Activated CD4-positive, alpha-beta memory T cell treated with anti-CD3 and anti-CD28 coated beads, Interleukin-2, amount 10 ng/mL, durations not matched to agents 7 days and 5 days (primary cell): ENCODE data around the gene ASAP3. TPM values are rescaled to one million over a fixed set of nuclear protein-coding genes. Genes with fewer than 3 reads are reported as not detected.
A peak's percentile ranks its signal among the peaks of the same experiment; 100 is the strongest.

Source experiments
- CTCF ChIA-PET: fragments of 350-600 bp; sonication (Branson Sonifier 250); formaldehyde crosslinking; loops from one replicate; lab custom pipeline; 2021; ENCODE audit warnings: antibody characterized with exemption, inconsistent platforms; lab: Charles Lee
- POLR2A ChIA-PET: fragments of 350-600 bp; sonication (Branson Sonifier 250); formaldehyde crosslinking; loops from one replicate; lab custom pipeline; 2021; ENCODE audit warnings: antibody characterized with exemption; lab: Charles Lee
- DNase-seq: peaks from one replicate; pipeline ENCODE4 v3.0.0-alpha.2; 2020
- H3K27ac Mint-ChIP-seq: one replicate; pipeline ENCODE4 v1.8.0; 2021; ENCODE audit warnings: mild to moderate bottlenecking, mixed read lengths
- H3K27me3 Mint-ChIP-seq: one replicate; pipeline ENCODE4 v1.8.0; 2021; ENCODE audit warnings: mixed read lengths
- H3K36me3 Mint-ChIP-seq: one replicate; pipeline ENCODE4 v1.8.0; 2021; ENCODE audit warnings: low read depth, mixed read lengths
- H3K4me1 Mint-ChIP-seq: one replicate; pipeline ENCODE4 v1.8.0; 2021; ENCODE audit warnings: mixed read lengths
- H3K4me3 Mint-ChIP-seq: one replicate; pipeline ENCODE4 v1.8.0; 2021; ENCODE audit warnings: mild to moderate bottlenecking, mixed read lengths
- H3K9me3 Mint-ChIP-seq: one replicate; pipeline ENCODE4 v1.8.0; 2021; ENCODE audit warnings: mixed read lengths
- total RNA-seq, 2 experiments: library from RNA; stranded (reverse); gene quantifications; one replicate each; pipeline ENCODE4 v1.2.3, GENCODE V29; 2021

ASAP3 gene
- total RNA-seq, 2 experiments from 2014 or later: 0.43 to 0.63 TPM

- POLR2A ChIA-PET: interaction anchor here (1.0 to 2.8 kb wide), 5 partner anchors 10 to 141 kb away, joined by 5 to 12 read pairs (median 5); partner anchors contain the start of genes E2F2 and HNRNPR
- CTCF ChIA-PET: interaction anchor here (0.6 to 5.1 kb wide), 12 partner anchors 10 to 1246 kb away, joined by 3 to 53 read pairs (median 5); no protein-coding TSS in a partner anchor
- Mint-ChIP-seq H3K27me3 (peaks cover 68% of the 10 kb centered on the region), H3K9me3 (no peaks in the 10 kb centered on the region), H3K4me3 (peak overlapping the region; percentile 77), H3K4me1 (peaks cover 26% of the 10 kb centered on the region), H3K27ac (no peak overlapping the region), H3K36me3 (no peaks in the 10 kb centered on the region)
- no peak for DNase-seq
Observed at GRCh38 chr1:23485002-23485332, 988 bp upstream of the ASAP3 start.

GRCh38 chr1:23484253-23485001 lies 448 bp upstream of the ASAP3 start:
- peak; percentile 93 for DNase-seq
- H3K27ac Mint-ChIP-seq: peak overlapping the region; percentile 31
- peaks cover 26% of the 10 kb centered on the region for H3K4me1 Mint-ChIP-seq
- no peaks in the 10 kb centered on the region for H3K36me3 Mint-ChIP-seq
- H3K9me3 Mint-ChIP-seq: no peaks in the 10 kb centered on the region
- H3K27me3 Mint-ChIP-seq: peaks cover 65% of the 10 kb centered on the region
- ChIA-PET CTCF (interaction anchor here (0.6 to 5.1 kb wide), 14 partner anchors 10 to 1246 kb away, joined by 3 to 53 read pairs (median 4); no protein-coding TSS in a partner anchor), POLR2A (interaction anchor here (1.0 to 2.8 kb wide), 8 partner anchors 11 to 140 kb away, joined by 3 to 12 read pairs (median 5); partner anchors contain the start of genes E2F2, HNRNPR and ID3)
- H3K4me3 Mint-ChIP-seq: peak overlapping the region; percentile 77

- Mint-ChIP-seq H3K9me3 (no peaks in the 10 kb centered on the region), H3K27ac (no peak overlapping the region), H3K4me3 (no peak overlapping the region), H3K27me3 (peaks cover 65% of the 10 kb centered on the region), H3K4me1 (peaks cover 26% of the 10 kb centered on the region), H3K36me3 (no peaks in the 10 kb centered on the region)
- no peak for DNase-seq
- ChIA-PET POLR2A (interaction anchor here (1.7 kb wide), 1 partner anchor 60 kb away, joined by 4 read pairs; no protein-coding TSS in a partner anchor), CTCF (interaction anchor here (1.1 to 2.2 kb wide), 2 partner anchors 15 to 77 kb away, joined by 3 to 6 read pairs; no protein-coding TSS in a partner anchor)
Observed at GRCh38 chr1:23481904-23482303, 2.1 kb downstream of the ASAP3 start.

GRCh38 chr1:23481026-23481597 lies 2.9 kb downstream of the ASAP3 start:
- Mint-ChIP-seq H3K36me3 (no peaks in the 10 kb centered on the region), H3K9me3 (no peaks in the 10 kb centered on the region), H3K27ac (no peak overlapping the region), H3K4me1 (peaks cover 26% of the 10 kb centered on the region), H3K4me3 (no peak overlapping the region), H3K27me3 (peaks cover 63% of the 10 kb centered on the region)
- DNase-seq: no peak
- CTCF ChIA-PET: interaction anchor here (1.1 to 2.2 kb wide), 2 partner anchors 15 to 77 kb away, joined by 3 to 6 read pairs; no protein-coding TSS in a partner anchor
- POLR2A ChIA-PET: interaction anchor here (1.7 kb wide), 1 partner anchor 59 kb away, joined by 4 read pairs; no protein-coding TSS in a partner anchor

GRCh38 chr1:23480187-23481025 lies 3.6 kb downstream of the ASAP3 start:
- DNase-seq: no peak
- no peak overlapping the region for H3K27ac Mint-ChIP-seq
- no peaks in the 10 kb centered on the region for H3K36me3 Mint-ChIP-seq
- H3K4me3 Mint-ChIP-seq: no peak overlapping the region
- ChIA-PET CTCF (interaction anchor here (2.2 kb wide), 1 partner anchor 16 kb away, joined by 6 read pairs; no protein-coding TSS in a partner anchor), POLR2A (interaction anchor here (1.7 kb wide), 1 partner anchor 58 kb away, joined by 4 read pairs; no protein-coding TSS in a partner anchor)
- H3K9me3 Mint-ChIP-seq: no peaks in the 10 kb centered on the region
- H3K27me3 Mint-ChIP-seq: peaks cover 58% of the 10 kb centered on the region
- peaks cover 26% of the 10 kb centered on the region for H3K4me1 Mint-ChIP-seq

GRCh38 chr1:23479666-23479941 lies 4.4 kb downstream of the ASAP3 start:
- no peaks in the 10 kb centered on the region for H3K9me3 Mint-ChIP-seq
- DNase-seq: no peak
- peaks cover 20% of the 10 kb centered on the region for H3K4me1 Mint-ChIP-seq
- POLR2A ChIA-PET: no interaction called here
- no peaks in the 10 kb centered on the region for H3K36me3 Mint-ChIP-seq
- H3K27ac Mint-ChIP-seq: no peak overlapping the region
- CTCF ChIA-PET: no interaction called here
- H3K4me3 Mint-ChIP-seq: no peak overlapping the region
- peaks cover 50% of the 10 kb centered on the region for H3K27me3 Mint-ChIP-seq

- Mint-ChIP-seq H3K4me1 (peaks cover 17% of the 10 kb centered on the region), H3K27me3 (peaks cover 48% of the 10 kb centered on the region), H3K36me3 (no peaks in the 10 kb centered on the region), H3K4me3 (no peak overlapping the region), H3K27ac (no peak overlapping the region), H3K9me3 (no peaks in the 10 kb centered on the region)
- no peak for DNase-seq
- ChIA-PET POLR2A (no interaction called here), CTCF (no interaction called here)
Observed at GRCh38 chr1:23478896-23479665, 4.9 kb downstream of the ASAP3 start.

GRCh38 chr1:23477359-23478144 lies 6.4 kb downstream of the ASAP3 start:
- Mint-ChIP-seq H3K36me3 (no peaks in the 10 kb centered on the region), H3K4me3 (no peak overlapping the region), H3K9me3 (no peaks in the 10 kb centered on the region), H3K4me1 (peaks cover 8% of the 10 kb centered on the region), H3K27me3 (peaks cover 38% of the 10 kb centered on the region), H3K27ac (no peak overlapping the region)
- ChIA-PET POLR2A (no interaction called here), CTCF (no interaction called here)
- DNase-seq: no peak

GRCh38 chr1:23475641-23476040 lies 8.3 kb downstream of the ASAP3 start:
- POLR2A ChIA-PET: no interaction called here
- DNase-seq: no peak
- no peak overlapping the region for H3K27ac Mint-ChIP-seq
- CTCF ChIA-PET: interaction anchor here (0.5 to 1.1 kb wide), 2 partner anchors 23 to 71 kb away, joined by 3 read pairs; no protein-coding TSS in a partner anchor
- H3K9me3 Mint-ChIP-seq: no peaks in the 10 kb centered on the region
- H3K4me3 Mint-ChIP-seq: no peak overlapping the region
- H3K4me1 Mint-ChIP-seq: peaks cover 3% of the 10 kb centered on the region
- no peaks in the 10 kb centered on the region for H3K36me3 Mint-ChIP-seq
- H3K27me3 Mint-ChIP-seq: peaks cover 19% of the 10 kb centered on the region

- H3K36me3 Mint-ChIP-seq: no peaks in the 10 kb centered on the region
- CTCF ChIA-PET: interaction anchor here (0.5 to 1.4 kb wide), 3 partner anchors 9 to 72 kb away, joined by 3 to 5 read pairs (median 3); partner anchors contain the start of gene ASAP3
- H3K27ac Mint-ChIP-seq: no peak overlapping the region
- DNase-seq: no peak
- POLR2A ChIA-PET: no interaction called here
- H3K27me3 Mint-ChIP-seq: peaks cover 15% of the 10 kb centered on the region
- no peak overlapping the region for H3K4me3 Mint-ChIP-seq
- no peaks in the 10 kb centered on the region for H3K9me3 Mint-ChIP-seq
- H3K4me1 Mint-ChIP-seq: no peaks in the 10 kb centered on the region
Observed at GRCh38 chr1:23475134-23475628, 8.8 kb downstream of the ASAP3 start.

GRCh38 chr1:23473037-23473800 lies 10.8 kb downstream of the ASAP3 start:
- no peaks in the 10 kb centered on the region for H3K9me3 Mint-ChIP-seq
- H3K4me3 Mint-ChIP-seq: no peak overlapping the region
- ChIA-PET POLR2A (no interaction called here), CTCF (no interaction called here)
- no peak for DNase-seq
- no peak overlapping the region for H3K27ac Mint-ChIP-seq
- peaks cover 12% of the 10 kb centered on the region for H3K27me3 Mint-ChIP-seq
- H3K4me1 Mint-ChIP-seq: no peaks in the 10 kb centered on the region
- no peaks in the 10 kb centered on the region for H3K36me3 Mint-ChIP-seq
